Right lobe of liver (tissue), 4 donors: ENCODE measurements around the gene LILRB4.
"Not testable (repeated sequence)": the region's sequence is repeated elsewhere in the genome, so short reads cannot be mapped to it uniquely, and the experiment has no call there.

Experiments
- POLR2A ChIP-seq: fragments of 450-650 bp; IDR thresholded peaks from one replicate; pipeline ENCODE4 v1.6.1; 2017; ENCODE audit warnings: antibody characterized with exemption, mild to moderate bottlenecking
- TF ChIP-seq, protein P1 (sequence below), 4 donors: fragments of 200-600 bp in 3 of 4; fragments of 450-650 bp in 1 of 4; IDR thresholded peaks; one replicate each; pipeline versions ENCODE4 v1.5.1 to v1.8.0; 2016 to 2022; ENCODE audit warnings: antibody characterized with exemption in 4 of 4, mild to moderate bottlenecking in 2 of 4
- donor health status: DM: no; HTN: no; CAD: no.
- donor health status: DM: no; HTN: no; CAD: no.
- donor health status: DM: no; HTN: yes; CAD: no.

- TF ChIP-seq POLR2A: not testable (repeated sequence)
- TF ChIP-seq, protein P1, sequence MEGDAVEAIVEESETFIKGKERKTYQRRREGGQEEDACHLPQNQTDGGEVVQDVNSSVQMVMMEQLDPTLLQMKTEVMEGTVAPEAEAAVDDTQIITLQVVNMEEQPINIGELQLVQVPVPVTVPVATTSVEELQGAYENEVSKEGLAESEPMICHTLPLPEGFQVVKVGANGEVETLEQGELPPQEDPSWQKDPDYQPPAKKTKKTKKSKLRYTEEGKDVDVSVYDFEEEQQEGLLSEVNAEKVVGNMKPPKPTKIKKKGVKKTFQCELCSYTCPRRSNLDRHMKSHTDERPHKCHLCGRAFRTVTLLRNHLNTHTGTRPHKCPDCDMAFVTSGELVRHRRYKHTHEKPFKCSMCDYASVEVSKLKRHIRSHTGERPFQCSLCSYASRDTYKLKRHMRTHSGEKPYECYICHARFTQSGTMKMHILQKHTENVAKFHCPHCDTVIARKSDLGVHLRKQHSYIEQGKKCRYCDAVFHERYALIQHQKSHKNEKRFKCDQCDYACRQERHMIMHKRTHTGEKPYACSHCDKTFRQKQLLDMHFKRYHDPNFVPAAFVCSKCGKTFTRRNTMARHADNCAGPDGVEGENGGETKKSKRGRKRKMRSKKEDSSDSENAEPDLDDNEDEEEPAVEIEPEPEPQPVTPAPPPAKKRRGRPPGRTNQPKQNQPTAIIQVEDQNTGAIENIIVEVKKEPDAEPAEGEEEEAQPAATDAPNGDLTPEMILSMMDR (IDR thresholded peaks at IDR 0.05): not testable (repeated sequence)
These were observed 34.9 kb upstream of the LILRB4 start for GRCh38 chr19:54627912-54628311.
